Measurements from ENCODE around the gene CCDC33.
A peak's percentile ranks its signal among the peaks of the same experiment; 100 is the strongest.

CCDC33 gene

DNA sequence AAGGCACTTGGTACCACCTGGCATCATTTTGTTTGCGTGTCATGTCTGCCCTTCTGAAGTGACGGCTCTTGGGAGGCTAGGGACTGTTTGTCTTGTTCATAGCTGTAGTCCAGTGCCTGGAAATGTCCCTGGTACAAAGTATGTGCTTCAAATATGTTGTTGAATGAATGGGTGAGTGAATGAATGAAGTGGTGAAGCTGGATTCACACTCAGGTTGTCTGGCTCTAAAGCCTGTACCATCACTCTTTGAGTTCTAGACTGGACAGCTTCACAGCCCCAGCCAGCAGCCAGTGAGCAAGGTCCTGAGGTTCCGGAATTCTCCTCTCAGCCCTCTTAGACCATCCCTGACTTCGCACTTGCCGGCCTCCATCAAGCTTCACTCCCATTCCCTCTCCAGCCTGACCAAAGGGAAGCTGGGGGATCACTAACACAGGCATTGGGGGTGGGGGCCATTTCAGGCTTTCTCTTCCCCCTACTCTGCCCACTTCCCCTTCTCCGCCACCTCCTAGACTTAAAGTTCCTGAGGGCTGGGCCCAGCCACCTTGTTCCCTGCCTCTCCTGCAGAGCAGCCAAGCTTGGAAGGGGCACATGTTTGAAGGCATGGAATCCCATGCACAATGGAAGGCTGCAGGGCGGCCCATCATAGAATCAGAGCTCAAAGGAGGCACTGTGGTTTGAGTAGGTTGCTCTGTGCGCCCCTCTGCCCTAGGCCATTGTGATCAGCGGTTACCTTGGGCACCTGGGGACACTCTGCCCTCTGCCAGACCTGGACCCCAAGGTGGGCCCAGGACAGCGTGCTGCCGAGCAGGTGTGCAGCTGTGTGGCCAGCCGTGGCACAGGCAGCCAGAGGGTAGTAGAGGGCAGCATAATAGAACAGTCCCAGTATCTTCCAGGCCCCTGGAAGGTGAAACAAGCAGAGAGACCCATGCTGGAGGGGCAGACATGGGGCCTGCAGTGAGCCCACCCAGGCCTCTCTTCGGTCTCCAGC lies 41.3 kb upstream of the CCDC33 start:
- DNase-seq (ENCODE audit: low read depth) = no peak
- H3K4me3 ChIP-seq (ENCODE audit: low read depth, low read length) = no peak overlapping the region
- TF ChIP-seq, protein P1, sequence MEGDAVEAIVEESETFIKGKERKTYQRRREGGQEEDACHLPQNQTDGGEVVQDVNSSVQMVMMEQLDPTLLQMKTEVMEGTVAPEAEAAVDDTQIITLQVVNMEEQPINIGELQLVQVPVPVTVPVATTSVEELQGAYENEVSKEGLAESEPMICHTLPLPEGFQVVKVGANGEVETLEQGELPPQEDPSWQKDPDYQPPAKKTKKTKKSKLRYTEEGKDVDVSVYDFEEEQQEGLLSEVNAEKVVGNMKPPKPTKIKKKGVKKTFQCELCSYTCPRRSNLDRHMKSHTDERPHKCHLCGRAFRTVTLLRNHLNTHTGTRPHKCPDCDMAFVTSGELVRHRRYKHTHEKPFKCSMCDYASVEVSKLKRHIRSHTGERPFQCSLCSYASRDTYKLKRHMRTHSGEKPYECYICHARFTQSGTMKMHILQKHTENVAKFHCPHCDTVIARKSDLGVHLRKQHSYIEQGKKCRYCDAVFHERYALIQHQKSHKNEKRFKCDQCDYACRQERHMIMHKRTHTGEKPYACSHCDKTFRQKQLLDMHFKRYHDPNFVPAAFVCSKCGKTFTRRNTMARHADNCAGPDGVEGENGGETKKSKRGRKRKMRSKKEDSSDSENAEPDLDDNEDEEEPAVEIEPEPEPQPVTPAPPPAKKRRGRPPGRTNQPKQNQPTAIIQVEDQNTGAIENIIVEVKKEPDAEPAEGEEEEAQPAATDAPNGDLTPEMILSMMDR (IDR thresholded peaks at IDR 0.05; ENCODE audit: low read depth, low read length, missing control alignments) = no peak
- in situ Hi-C loops (cut with HindIII; ENCODE audit: low sequenced_read_pairs) = no loop called here

DNA sequence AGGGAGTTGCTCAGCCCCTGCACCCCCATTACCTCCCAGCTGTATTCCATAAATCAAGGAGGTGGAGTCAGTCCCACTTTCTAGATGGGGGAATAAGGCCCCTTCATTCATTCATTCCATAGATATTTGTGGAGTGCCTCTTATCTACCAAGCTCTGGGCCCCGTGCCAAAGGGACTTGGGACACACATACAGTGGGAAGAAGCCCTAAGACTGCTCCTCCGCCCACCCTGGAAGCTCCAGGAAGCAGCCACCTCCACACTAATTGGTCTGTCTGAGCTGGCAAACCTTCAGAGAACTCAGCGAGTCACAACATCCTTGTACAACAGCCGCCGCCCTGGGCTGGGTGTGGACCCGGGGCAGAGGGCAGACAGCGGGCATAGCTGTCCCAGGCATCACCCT lies 40.0 kb upstream of the CCDC33 start:
- DNase-seq (ENCODE audit: low read depth) = peak; percentile 71
- no peak overlapping the region for H3K4me3 ChIP-seq (ENCODE audit: low read depth, low read length)
- TF ChIP-seq, protein P1 (IDR thresholded peaks at IDR 0.05; ENCODE audit: low read depth, low read length, missing control alignments) = no peak
- in situ Hi-C loops (cut with HindIII; ENCODE audit: low sequenced_read_pairs) = no loop called here

DNA sequence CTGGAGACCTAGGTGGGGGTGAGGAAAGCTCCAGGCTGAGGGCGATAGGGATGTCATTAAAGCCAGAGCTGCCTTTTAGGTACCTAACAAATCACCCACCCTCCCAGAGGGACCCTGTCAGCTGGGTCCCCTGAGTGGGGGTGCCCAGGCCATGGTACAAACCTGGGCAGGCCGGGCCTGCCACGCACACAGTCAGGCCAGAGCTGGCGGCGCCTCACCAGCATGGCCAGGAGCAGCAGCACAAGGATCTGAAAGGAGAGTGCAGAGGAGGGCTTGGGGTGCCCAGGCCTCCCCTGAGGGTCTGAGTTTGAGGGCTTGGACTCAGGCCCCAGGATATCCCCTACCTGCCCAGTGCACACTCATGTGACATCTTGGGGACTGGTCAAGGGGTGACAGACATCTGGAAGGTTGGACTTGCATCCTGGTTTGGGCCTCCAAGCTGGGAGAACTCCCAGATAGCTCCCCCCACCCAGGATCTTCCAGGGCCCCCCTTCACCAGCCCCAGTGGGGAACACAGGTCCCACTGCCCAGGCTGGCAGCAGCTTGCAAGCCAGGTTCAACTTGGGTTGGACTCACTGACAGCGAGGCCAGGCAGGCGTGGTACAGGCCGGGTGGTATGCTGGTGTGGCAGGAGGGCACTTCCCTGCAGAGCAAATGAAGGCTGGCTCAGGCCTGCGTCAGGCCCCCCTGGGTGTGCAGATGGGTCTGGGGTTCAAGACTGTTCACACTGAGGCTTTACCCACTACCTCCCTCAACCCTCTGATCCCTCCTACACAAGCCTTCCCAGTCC lies 38.8 kb upstream of the CCDC33 start:
- DNase-seq (ENCODE audit: low read depth) = no peak
- TF ChIP-seq, protein P1 (IDR thresholded peaks at IDR 0.05; ENCODE audit: low read depth, low read length, missing control alignments) = no peak
- H3K4me3 ChIP-seq (ENCODE audit: low read depth, low read length) = no peak overlapping the region
- in situ Hi-C loops (cut with HindIII; ENCODE audit: low sequenced_read_pairs) = no loop called here

DNA sequence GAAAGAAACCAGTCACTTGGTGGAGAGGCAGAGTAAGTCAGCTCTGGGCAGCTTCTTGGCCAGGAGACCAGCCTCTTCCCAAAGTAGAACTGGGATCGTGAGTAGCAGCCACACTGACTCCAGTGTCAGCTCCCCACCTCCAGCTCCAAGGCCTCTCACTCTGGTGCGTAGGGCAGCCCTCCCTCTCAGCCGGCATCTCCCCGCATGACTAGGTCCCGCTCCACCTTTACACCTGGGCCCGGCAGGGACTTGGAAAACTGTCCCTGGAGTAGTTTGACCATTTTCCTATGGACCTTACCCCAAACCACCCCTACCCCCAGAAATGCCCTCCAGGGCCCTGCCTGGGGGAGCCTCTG lies 36.9 kb upstream of the CCDC33 start:
- in situ Hi-C loops (cut with HindIII; ENCODE audit: low sequenced_read_pairs) = no loop called here
- no peak for DNase-seq (ENCODE audit: low read depth)
- TF ChIP-seq, protein P1 (IDR thresholded peaks at IDR 0.05; ENCODE audit: low read depth, low read length, missing control alignments) = no peak
- H3K4me3 ChIP-seq (ENCODE audit: low read depth, low read length) = no peak overlapping the region

DNA sequence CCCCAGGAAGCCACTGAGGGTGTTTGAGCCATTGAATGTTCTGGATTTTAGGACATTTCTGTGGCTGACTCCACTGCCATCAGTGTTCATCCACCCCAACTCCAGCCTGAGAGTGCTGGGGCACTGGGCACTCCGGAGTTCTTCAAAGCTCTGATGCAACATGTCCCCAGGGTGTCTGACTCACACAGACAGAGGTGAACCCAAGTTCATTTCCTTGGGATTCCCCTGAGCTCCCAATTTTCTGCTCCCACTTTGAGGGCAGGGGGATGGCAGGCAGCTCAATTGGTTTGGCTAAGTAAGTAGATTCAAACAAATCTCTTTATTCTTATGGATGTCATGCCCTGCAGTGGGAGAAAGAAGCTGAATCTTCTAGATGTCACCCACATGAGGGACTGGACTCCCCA lies 35.7 kb upstream of the CCDC33 start:
- DNase-seq (ENCODE audit: low read depth) = peak; percentile 56
- no peak overlapping the region for H3K4me3 ChIP-seq (ENCODE audit: low read depth, low read length)
- TF ChIP-seq, protein P1 (IDR thresholded peaks at IDR 0.05; ENCODE audit: low read depth, low read length, missing control alignments) = no peak
- in situ Hi-C loops (cut with HindIII; ENCODE audit: low sequenced_read_pairs) = no loop called here

DNA sequence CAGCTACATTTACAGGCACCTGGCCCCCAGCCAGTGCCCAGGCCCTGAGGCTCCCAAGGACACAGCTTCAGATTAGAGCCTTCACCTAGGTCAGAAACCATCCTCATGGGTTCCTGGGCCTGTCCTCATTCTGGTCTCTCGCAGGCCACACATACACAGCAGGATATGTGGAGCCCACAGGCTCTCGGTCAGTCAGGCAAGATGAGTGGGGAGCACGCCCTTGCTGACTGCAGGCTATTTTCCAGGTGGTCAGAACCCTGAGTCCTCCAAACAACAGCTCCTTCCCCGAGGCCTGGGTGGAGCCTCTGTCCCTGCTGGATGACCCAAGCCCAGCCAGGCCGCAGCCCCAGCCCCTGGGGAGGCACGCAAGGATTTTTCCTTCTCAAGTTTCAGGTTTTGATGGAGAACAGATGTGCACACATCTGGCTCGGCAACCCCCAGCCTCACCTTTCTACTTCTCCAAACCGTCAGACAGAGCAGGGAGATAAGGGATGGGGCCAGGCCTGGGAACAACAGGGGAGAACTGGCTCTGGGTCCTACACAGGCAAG lies 35.2 kb upstream of the CCDC33 start:
- DNase-seq (ENCODE audit: low read depth) = no peak
- TF ChIP-seq, protein P1 (IDR thresholded peaks at IDR 0.05; ENCODE audit: low read depth, low read length, missing control alignments) = no peak
- in situ Hi-C loops (cut with HindIII; ENCODE audit: low sequenced_read_pairs) = no loop called here
- no peak overlapping the region for H3K4me3 ChIP-seq (ENCODE audit: low read depth, low read length)

Data from astrocyte of the cerebellum (primary cell).